ES-I3 (cell line): ENCODE results near the gene CACNA1E.

Source experiments
- H3K36me3 ChIP-seq: 2 replicates; pipeline ENCODE4 v1.6.1; 2013; ENCODE audit warnings: mild to moderate bottlenecking, low read length, control low read depth, moderate library complexity; ENCODE audit not compliant: insufficient read depth
- H3K4me1 ChIP-seq: 2 replicates; pipeline ENCODE4 v1.6.1; 2013; ENCODE audit warnings: mild to moderate bottlenecking, control low read depth, low read length; ENCODE audit not compliant: insufficient read depth
- H3K9ac ChIP-seq: 2 replicates; pipeline ENCODE4 v1.6.1; 2013; ENCODE audit warnings: low read depth, mild to moderate bottlenecking, low read length, moderate library complexity
- H3K9me3 ChIP-seq: 2 replicates; pipeline ENCODE4 v1.6.1; 2013; ENCODE audit warnings: mild to moderate bottlenecking, low read length, moderate library complexity; ENCODE audit not compliant: control insufficient read depth, insufficient read depth

The CACNA1E gene

GRCh38 chr1:181601186-181601950 is 118.1 kb downstream of the CACNA1E start:
- no peaks in the 10 kb centered on the region for H3K9me3 ChIP-seq
- H3K36me3 ChIP-seq: no peaks in the 10 kb centered on the region
- no peak overlapping the region for H3K9ac ChIP-seq
- H3K4me1 ChIP-seq: no peaks in the 10 kb centered on the region

GRCh38 chr1:181603735-181604410 is 120.6 kb downstream of the CACNA1E start:
- H3K4me1 ChIP-seq: 0 out of 2 replicates have a peak, but pooled peaks cover 3% of the 10 kb centered on the region
- H3K9ac ChIP-seq: no peak overlapping the region
- no peaks in the 10 kb centered on the region for H3K36me3 ChIP-seq
- no peaks in the 10 kb centered on the region for H3K9me3 ChIP-seq

- no peak overlapping the region for H3K9ac ChIP-seq
- no peaks in the 10 kb centered on the region for H3K36me3 ChIP-seq
- H3K9me3 ChIP-seq: no peaks in the 10 kb centered on the region
- peaks cover 6% of the 10 kb centered on the region; the same call in 1 of the 2 replicates for H3K4me1 ChIP-seq
Measured at GRCh38 chr1:181604482-181605249, 121.3 kb downstream of the CACNA1E start.

DNA sequence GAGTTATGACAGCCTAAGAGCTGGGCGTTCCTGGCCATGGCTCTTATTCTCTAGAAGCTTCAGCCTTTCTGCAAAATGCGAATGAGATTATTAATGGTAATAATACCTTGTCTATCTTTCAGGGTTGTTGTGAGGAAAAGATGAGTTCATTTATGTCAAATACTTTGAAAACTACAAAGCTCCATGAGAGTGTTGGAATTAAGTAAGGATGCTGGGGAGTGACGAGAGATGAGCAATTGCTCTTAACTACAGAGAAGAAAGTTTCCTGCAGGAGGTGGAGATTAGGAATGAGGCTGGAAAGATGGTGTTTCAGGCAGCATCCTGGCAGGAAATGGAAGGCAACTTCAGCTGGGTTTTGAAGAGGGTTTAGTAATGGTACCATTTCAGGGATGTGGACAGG is 124.2 kb downstream of the CACNA1E start:
- Histone ChIP-seq H3K4me1 (peaks cover 6% of the 10 kb centered on the region; the same call in 1 of the 2 replicates), H3K36me3 (no peaks in the 10 kb centered on the region), H3K9ac (no peak overlapping the region), H3K9me3 (no peaks in the 10 kb centered on the region)

- Histone ChIP-seq H3K36me3 (no peaks in the 10 kb centered on the region), H3K9me3 (no peaks in the 10 kb centered on the region), H3K9ac (no peak overlapping the region), H3K4me1 (peaks cover 6% of the 10 kb centered on the region; the same call in 1 of the 2 replicates)
Measured at GRCh38 chr1:181608386-181608785, 125.1 kb downstream of the CACNA1E start.

DNA sequence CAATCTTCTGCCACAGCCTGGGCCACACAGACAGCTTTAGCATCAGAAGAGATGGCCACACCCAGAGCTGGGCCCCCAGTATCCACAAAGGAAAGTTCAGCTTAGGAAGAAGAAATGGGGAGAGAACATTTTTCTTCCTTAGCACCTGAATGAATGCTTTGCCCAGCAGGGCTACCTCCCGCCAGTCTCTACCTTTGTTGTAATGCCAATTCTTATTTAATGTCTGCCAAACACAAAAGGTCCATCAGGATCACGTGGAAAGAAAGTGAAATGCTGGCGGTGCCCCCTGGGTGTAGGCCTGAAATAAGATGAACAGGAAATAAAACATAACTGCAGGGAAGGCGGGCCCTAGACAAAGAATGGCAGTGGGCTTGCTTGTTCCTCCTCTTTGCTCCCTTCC is 125.6 kb downstream of the CACNA1E start:
- H3K9me3 ChIP-seq: no peaks in the 10 kb centered on the region
- peaks cover 6% of the 10 kb centered on the region; the same call in 1 of the 2 replicates for H3K4me1 ChIP-seq

GRCh38 chr1:181612100-181612499 is 128.8 kb downstream of the CACNA1E start:
- no peak overlapping the region for H3K9ac ChIP-seq
- H3K9me3 ChIP-seq: no peaks in the 10 kb centered on the region
- H3K36me3 ChIP-seq: no peaks in the 10 kb centered on the region
- H3K4me1 ChIP-seq: peaks cover 6% of the 10 kb centered on the region; the same call in 1 of the 2 replicates

More for the DNA sequence above, 125.6 kb downstream of the CACNA1E start:
- Histone ChIP-seq H3K36me3 (no peaks in the 10 kb centered on the region), H3K9ac (no peak overlapping the region)

GRCh38 chr1:181618559-181618958 is 135.2 kb downstream of the CACNA1E start:
- H3K36me3 ChIP-seq: no peaks in the 10 kb centered on the region
- H3K9ac ChIP-seq: no peak overlapping the region
- H3K4me1 ChIP-seq: no peaks in the 10 kb centered on the region
- no peaks in the 10 kb centered on the region for H3K9me3 ChIP-seq

GRCh38 chr1:181620183-181620582 is 136.9 kb downstream of the CACNA1E start:
- no peaks in the 10 kb centered on the region for H3K4me1 ChIP-seq
- H3K9me3 ChIP-seq: no peaks in the 10 kb centered on the region
- H3K9ac ChIP-seq: no peak overlapping the region
- H3K36me3 ChIP-seq: no peaks in the 10 kb centered on the region

GRCh38 chr1:181623850-181624249 is 140.5 kb downstream of the CACNA1E start:
- no peaks in the 10 kb centered on the region for H3K9me3 ChIP-seq
- no peaks in the 10 kb centered on the region for H3K4me1 ChIP-seq
- no peaks in the 10 kb centered on the region for H3K36me3 ChIP-seq
- H3K9ac ChIP-seq: no peak overlapping the region

DNA sequence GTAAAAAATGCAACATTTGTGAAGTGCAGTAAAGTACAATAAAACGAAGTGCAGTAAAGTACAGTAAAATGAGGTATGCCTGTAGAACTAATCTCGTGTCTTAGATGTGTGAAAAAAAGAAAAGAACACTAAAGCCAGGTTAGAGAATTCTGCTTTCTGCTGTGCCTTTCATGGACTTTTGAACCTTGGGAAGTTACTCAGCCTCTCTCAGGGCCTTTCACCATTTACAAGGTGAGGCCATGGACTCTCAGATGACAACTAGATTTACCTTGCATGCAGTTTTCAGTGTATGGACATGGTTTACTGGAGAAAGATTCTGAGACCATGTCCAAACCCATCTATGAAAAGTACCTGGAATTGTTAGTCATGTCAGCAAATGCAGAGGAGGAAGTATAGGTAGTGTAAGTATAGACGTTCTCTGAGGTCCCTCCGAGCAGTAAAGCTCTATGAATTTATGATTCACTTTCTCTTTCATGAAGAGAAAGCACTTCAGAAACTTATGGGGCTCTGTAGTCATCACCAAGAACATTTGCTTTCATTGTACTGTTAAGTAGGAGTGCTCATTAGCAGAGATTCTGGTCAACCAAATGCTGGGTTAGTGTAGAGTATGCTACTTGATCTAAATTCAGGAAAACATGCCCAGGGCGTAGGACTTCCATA is 143.1 kb downstream of the CACNA1E start:
- H3K4me1 ChIP-seq: no peaks in the 10 kb centered on the region
- H3K9ac ChIP-seq: no peak overlapping the region
- no peaks in the 10 kb centered on the region for H3K36me3 ChIP-seq
- no peaks in the 10 kb centered on the region for H3K9me3 ChIP-seq

- Histone ChIP-seq H3K9me3 (no peaks in the 10 kb centered on the region), H3K4me1 (no peaks in the 10 kb centered on the region), H3K36me3 (no peaks in the 10 kb centered on the region), H3K9ac (no peak overlapping the region)
Measured at GRCh38 chr1:181630398-181630797, 147.1 kb downstream of the CACNA1E start.

GRCh38 chr1:181630838-181631237 is 147.5 kb downstream of the CACNA1E start:
- Histone ChIP-seq H3K36me3 (no peaks in the 10 kb centered on the region), H3K9me3 (no peaks in the 10 kb centered on the region), H3K9ac (no peak overlapping the region), H3K4me1 (no peaks in the 10 kb centered on the region)

- no peaks in the 10 kb centered on the region for H3K9me3 ChIP-seq
- H3K36me3 ChIP-seq: no peaks in the 10 kb centered on the region
- H3K9ac ChIP-seq: no peak overlapping the region
- H3K4me1 ChIP-seq: no peaks in the 10 kb centered on the region
Measured at GRCh38 chr1:181632492-181632891, 149.2 kb downstream of the CACNA1E start.
